Epithelial cell of alveolus of lung (primary cell): ENCODE results near the gene SORCS1. TPM values are rescaled to one million over a fixed set of nuclear protein-coding genes. Genes with fewer than 3 reads are reported as not detected.

Experiments
- total RNA-seq: library from RNA; depleted of rRNA; stranded (reverse); fragments of >200 nt; gene quantifications from 2 replicates; pipeline ENCODE4 v1.2.1, GENCODE V29; 2015

The SORCS1 gene
- 0.08 TPM in 1 of 2 replicates, not detected in the other for total RNA-seq

DNA sequence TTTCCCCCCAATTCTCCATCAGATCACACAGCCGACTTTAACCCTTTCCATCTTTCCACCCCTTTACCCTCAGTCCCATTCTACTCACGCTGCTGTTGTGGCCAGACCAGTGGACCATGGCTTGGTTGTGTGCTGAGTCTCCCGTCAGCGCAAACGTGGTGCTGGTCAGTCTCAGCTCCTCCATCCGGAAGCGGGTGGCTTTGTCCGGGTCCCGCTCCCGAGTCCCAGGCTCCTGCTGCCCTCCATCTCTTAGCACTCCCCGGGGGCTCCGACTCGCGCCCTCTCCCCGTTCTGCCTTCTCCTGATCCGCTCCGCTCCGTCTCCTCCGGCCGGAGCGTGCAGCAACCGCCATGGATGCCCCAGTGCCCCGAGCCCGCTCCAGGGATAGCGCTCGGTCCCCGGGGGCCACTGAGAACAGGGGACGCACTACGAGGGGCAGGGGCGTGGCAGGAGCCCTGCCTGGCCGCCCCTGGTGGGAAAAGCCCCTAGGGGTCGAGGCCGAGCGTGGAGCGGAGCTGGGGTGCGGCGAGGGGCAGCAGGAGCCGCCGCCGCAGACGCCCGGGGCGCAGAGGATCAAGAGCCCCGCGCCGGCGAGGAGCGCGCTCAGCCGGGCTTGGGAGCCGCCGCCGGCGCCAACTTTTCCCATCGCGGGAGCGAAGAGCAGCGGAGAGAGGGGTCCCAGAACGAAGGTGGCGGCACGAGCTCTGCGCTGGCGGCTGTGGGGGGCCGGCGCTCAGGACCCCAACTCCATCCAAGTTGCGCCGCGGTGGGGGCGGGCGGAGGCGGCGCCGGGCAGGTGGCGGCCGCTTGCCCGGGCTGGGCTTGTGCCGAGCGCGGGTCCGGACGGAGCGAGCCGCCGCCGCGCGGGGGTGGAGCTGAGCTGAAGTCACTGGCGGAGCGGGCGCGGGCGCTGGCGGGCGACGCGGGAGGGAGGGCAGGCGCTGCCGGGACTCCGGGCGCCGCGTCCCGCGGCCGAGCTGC, at the start of gene SORCS1:
TSS of gene SORCS1 (minus strand) at position 826 of the 981 bp plus-strand sequence.

